ENCODE results near the gene RBM10. TPM values are rescaled to one million over a fixed set of nuclear protein-coding genes. Genes with fewer than 3 reads are reported as not detected.

Gene RBM10
- total RNA-seq, 1 donor from 2014 or later = 87.7 TPM

DNA sequence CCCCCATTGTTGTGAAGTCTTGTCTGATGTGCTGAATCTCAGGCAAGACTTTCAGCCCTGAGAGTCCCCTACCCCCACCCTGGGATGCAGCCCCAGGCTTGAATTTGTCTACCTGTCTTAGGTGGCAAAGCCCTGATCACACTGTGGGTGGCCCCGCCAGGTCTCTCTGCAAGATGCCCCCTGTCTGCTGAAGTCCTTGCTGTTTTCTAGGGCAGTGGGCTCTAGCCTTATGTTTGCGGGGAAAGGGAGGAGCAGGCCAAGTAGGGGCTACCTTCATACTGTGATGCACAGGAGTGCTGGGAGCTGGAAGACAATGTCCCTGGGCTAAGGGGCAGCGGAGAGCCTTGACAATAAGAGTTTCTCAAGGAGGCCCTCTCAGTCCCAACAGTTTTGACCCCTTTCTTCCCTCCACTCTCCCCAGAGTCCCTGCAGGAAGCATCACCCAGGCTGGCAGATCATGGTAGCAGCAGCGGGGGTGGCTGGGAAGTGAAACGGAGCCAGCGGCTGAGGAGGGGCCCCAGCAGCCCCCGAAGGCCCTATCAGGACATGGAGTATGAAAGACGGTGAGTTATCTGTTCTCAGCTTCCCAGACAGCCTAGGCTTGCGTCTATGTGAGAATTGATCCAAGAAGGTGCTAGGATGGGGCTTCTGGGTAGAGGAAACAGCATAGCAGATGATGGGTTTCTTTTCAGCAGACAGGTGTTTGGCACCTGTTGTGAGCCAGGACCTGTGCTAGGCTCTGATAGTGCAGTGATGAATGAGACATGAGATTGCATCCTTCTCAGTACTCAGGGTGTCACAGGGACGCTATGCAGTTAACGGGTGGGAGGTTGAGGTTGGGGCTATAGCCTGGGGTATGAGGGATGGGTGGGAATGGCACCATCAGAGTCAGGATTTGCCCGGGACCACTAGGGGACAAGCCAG is 2.2 kb downstream of the RBM10 start:
- H3K27me3 Mint-ChIP-seq (ENCODE audit: low read depth) = peaks cover 2% of the 10 kb centered on the region
- peak overlapping the region; percentile 100 for H3K4me3 Mint-ChIP-seq
- peak overlapping the region; percentile 78 for H3K27ac Mint-ChIP-seq (ENCODE audit: unreplicated experiment)
- H3K4me1 Mint-ChIP-seq = peaks cover 14% of the 10 kb centered on the region
- peaks cover 16% of the 10 kb centered on the region for H3K36me3 Mint-ChIP-seq (ENCODE audit: low read depth)
- TF ChIP-seq CTCF (conservative IDR thresholded peaks at IDR 0.05) = no peak
- no peak for DNase-seq (ENCODE audit: low read depth, low spot score)
- no peaks in the 10 kb centered on the region for H3K9me3 Mint-ChIP-seq

- peaks cover 2% of the 10 kb centered on the region for H3K27me3 Mint-ChIP-seq (ENCODE audit: low read depth)
- no peaks in the 10 kb centered on the region for H3K9me3 Mint-ChIP-seq
- H3K4me1 Mint-ChIP-seq = peaks cover 11% of the 10 kb centered on the region
- DNase-seq (ENCODE audit: low read depth, low spot score) = no peak
- no peak for TF ChIP-seq CTCF (conservative IDR thresholded peaks at IDR 0.05)
- H3K27ac Mint-ChIP-seq (ENCODE audit: unreplicated experiment) = no peak overlapping the region
- H3K36me3 Mint-ChIP-seq (ENCODE audit: low read depth) = peaks cover 14% of the 10 kb centered on the region
- no peak overlapping the region for H3K4me3 Mint-ChIP-seq
These were observed 3.9 kb downstream of the RBM10 start for GRCh38 chrX:47148946-47149345.

DNA sequence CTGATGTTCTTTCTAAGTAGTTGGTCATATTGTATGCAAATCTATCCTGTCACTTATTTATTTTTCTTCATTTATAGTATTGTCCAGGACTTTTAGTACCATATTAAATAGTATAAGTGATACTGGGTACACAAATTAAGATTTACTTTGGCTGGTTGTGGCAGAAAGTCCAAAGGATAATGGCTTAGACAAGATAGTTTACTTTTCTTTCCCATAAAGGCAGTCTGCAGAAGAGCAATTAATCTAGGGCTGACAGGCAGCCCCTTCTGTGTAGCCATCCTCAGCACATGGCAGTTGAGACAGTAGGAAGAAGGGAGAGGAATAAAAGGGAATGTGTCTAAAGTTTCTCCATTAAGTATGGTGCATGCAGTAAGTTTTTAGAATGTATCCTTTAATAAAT is 6.4 kb downstream of the RBM10 start:
- no peaks in the 10 kb centered on the region for H3K9me3 Mint-ChIP-seq
- no peaks in the 10 kb centered on the region for H3K27me3 Mint-ChIP-seq (ENCODE audit: low read depth)
- peaks cover 7% of the 10 kb centered on the region for H3K4me1 Mint-ChIP-seq
- TF ChIP-seq CTCF (conservative IDR thresholded peaks at IDR 0.05) = no peak
- DNase-seq (ENCODE audit: low read depth, low spot score) = no peak
- no peak overlapping the region for H3K27ac Mint-ChIP-seq (ENCODE audit: unreplicated experiment)
- peaks cover 16% of the 10 kb centered on the region for H3K36me3 Mint-ChIP-seq (ENCODE audit: low read depth)
- H3K4me3 Mint-ChIP-seq = no peak overlapping the region

- H3K36me3 Mint-ChIP-seq (ENCODE audit: low read depth) = peaks cover 23% of the 10 kb centered on the region
- no peak overlapping the region for H3K27ac Mint-ChIP-seq (ENCODE audit: unreplicated experiment)
- no peaks in the 10 kb centered on the region for H3K27me3 Mint-ChIP-seq (ENCODE audit: low read depth)
- no peak overlapping the region for H3K4me3 Mint-ChIP-seq
- no peak for DNase-seq (ENCODE audit: low read depth, low spot score)
- peaks cover 2% of the 10 kb centered on the region for H3K9me3 Mint-ChIP-seq
- no peaks in the 10 kb centered on the region for H3K4me1 Mint-ChIP-seq
- no peak for TF ChIP-seq CTCF (conservative IDR thresholded peaks at IDR 0.05)
These were observed 11.8 kb downstream of the RBM10 start for GRCh38 chrX:47156611-47157520.

DNA sequence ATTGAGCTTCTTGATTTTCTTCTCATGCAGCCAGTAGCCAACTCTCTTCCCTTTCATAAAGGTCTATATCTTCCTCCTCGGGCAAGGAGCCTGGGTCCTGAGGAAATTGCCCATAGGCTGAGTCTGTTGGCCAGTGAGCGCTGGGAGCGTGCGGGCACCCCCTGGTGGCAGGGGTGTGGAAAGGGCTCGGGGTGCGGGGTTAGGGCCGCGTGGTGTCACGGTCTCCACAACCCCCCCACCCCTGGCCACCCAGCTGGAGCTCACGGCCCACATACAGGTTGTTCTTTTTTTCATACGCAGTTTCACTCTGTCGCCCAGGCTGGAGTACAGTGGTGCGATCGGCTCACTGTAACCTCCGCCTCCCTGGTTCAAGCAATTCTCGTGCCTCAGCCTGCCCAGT is 13.1 kb downstream of the RBM10 start:
- DNase-seq (ENCODE audit: low read depth, low spot score) = no peak
- no peak overlapping the region for H3K4me3 Mint-ChIP-seq
- H3K27me3 Mint-ChIP-seq (ENCODE audit: low read depth) = no peaks in the 10 kb centered on the region
- H3K27ac Mint-ChIP-seq (ENCODE audit: unreplicated experiment) = no peak overlapping the region
- no peaks in the 10 kb centered on the region for H3K4me1 Mint-ChIP-seq
- H3K36me3 Mint-ChIP-seq (ENCODE audit: low read depth) = peaks cover 26% of the 10 kb centered on the region
- peaks cover 5% of the 10 kb centered on the region for H3K9me3 Mint-ChIP-seq
- no peak for TF ChIP-seq CTCF (conservative IDR thresholded peaks at IDR 0.05)
